T-helper 1 cell treated with Interleukin-12 subunit alpha and Interleukin-12 subunit beta and Interleukin-4 antibody, amounts not matched to agents 30 ng/mL and 1 ng/mL, for 36 hours (primary cell): ENCODE measurements around the gene NMNAT3. TPM values are rescaled to one million over a fixed set of nuclear protein-coding genes. Genes with fewer than 3 reads are reported as not detected.

ENCODE experiments used
- intact Hi-C: fragments of 100-400 bp; cut with micrococcal nuclease; formaldehyde crosslinking; loops from one replicate; pipeline ENCODE4 v1.15.1; 2024
- total RNA-seq: library from RNA; stranded (reverse); gene quantifications from 2 replicates; pipeline ENCODE4 v1.2.3, GENCODE V29; 2022

Gene NMNAT3
- total RNA-seq, 1 donor from 2014 or later: 1.8 TPM

- intact Hi-C loops: loop anchor here (5.0 kb wide), 3 partner anchors 81 to 1489 kb away; partner anchors contain the start of gene ARMC8
Observed at GRCh38 chr3:139676108-139676507, 1.7 kb downstream of the NMNAT3 start.

- intact Hi-C loops: loop anchor here (5.0 kb wide), 3 partner anchors 82 to 1488 kb away; partner anchors contain the start of gene ARMC8
Observed at GRCh38 chr3:139675327-139675726, 2.4 kb downstream of the NMNAT3 start.

- intact Hi-C loops: loop anchor here (5.0 kb wide), 3 partner anchors 83 to 1487 kb away; partner anchors contain the start of gene ARMC8
Observed at GRCh38 chr3:139674571-139675260, 3.1 kb downstream of the NMNAT3 start.

- intact Hi-C loops: no loop called here
Observed at GRCh38 chr3:139672884-139673283, 4.9 kb downstream of the NMNAT3 start.

- intact Hi-C loops: no loop called here
Observed at GRCh38 chr3:139671863-139672646, 5.7 kb downstream of the NMNAT3 start.

GRCh38 chr3:139671107-139671506 is 6.7 kb downstream of the NMNAT3 start:
- intact Hi-C loops: no loop called here

GRCh38 chr3:139670196-139670595 is 7.6 kb downstream of the NMNAT3 start:
- intact Hi-C loops: no loop called here

GRCh38 chr3:139668332-139668731 is 9.4 kb downstream of the NMNAT3 start:
- intact Hi-C loops: no loop called here

GRCh38 chr3:139664958-139665357 is 12.8 kb downstream of the NMNAT3 start:
- intact Hi-C loops: no loop called here

GRCh38 chr3:139660269-139660668 is 17.5 kb downstream of the NMNAT3 start:
- intact Hi-C loops: no loop called here

- intact Hi-C loops: no loop called here
Observed at GRCh38 chr3:139659511-139659910, 18.3 kb downstream of the NMNAT3 start.

- intact Hi-C loops: no loop called here
Observed at GRCh38 chr3:139657936-139658335, 19.8 kb downstream of the NMNAT3 start.

- intact Hi-C loops: no loop called here
Observed at GRCh38 chr3:139657434-139657833, 20.3 kb downstream of the NMNAT3 start.

GRCh38 chr3:139655909-139656595 is 21.7 kb downstream of the NMNAT3 start:
- intact Hi-C loops: no loop called here

GRCh38 chr3:139654637-139655365 is 23.0 kb downstream of the NMNAT3 start:
- intact Hi-C loops: no loop called here

- intact Hi-C loops: no loop called here
Observed at GRCh38 chr3:139653582-139653981, 24.2 kb downstream of the NMNAT3 start.

GRCh38 chr3:139652561-139652960 is 25.2 kb downstream of the NMNAT3 start:
- intact Hi-C loops: no loop called here

- intact Hi-C loops: no loop called here
Observed at GRCh38 chr3:139647866-139648435, 29.8 kb downstream of the NMNAT3 start.

- intact Hi-C loops: no loop called here
Observed at GRCh38 chr3:139646512-139646911, 31.3 kb downstream of the NMNAT3 start.

- intact Hi-C loops: no loop called here
Observed at GRCh38 chr3:139642996-139643395, 34.8 kb downstream of the NMNAT3 start.

GRCh38 chr3:139640456-139640855 is 37.3 kb downstream of the NMNAT3 start:
- intact Hi-C loops: loop anchor here (1.0 kb wide), 1 partner anchor 37 kb away; the partner anchor contains the start of gene NMNAT3
